ENCODE data around the gene B3GNT3.

GRCh38 chr19:17748884-17749638, 45.9 kb upstream of the B3GNT3 start:
- TF ChIP-seq POLR2A (IDR thresholded peaks at IDR 0.05; ENCODE audit: extremely low read depth, insufficient read length) (no peak), CTCF (IDR thresholded peaks at IDR 0.05; ENCODE audit: low read depth, low read length) (no peak), MAX (IDR thresholded peaks at IDR 0.05; ENCODE audit: low read depth, low read length) (no peak), MYC (IDR thresholded peaks at IDR 0.05; ENCODE audit: low read depth, low read length) (no peak)

Measured in NB4 (cell line).